HEK293T (cell line): ENCODE data around the gene TULP3.

Source experiments
- CTCF ChIA-PET: fragments of 350-600 bp; formaldehyde crosslinking; extraction: SDS; loops from one replicate; lab custom pipeline; 2021; ENCODE audit warnings: antibody characterized with exemption, inconsistent platforms; lab: Yijun Ruan, JAX
- POLR2A ChIA-PET: fragments of 350-600 bp; formaldehyde crosslinking; extraction: SDS; loops from one replicate; lab custom pipeline; 2020; ENCODE audit warnings: antibody characterized with exemption, inconsistent platforms; lab: Yijun Ruan, JAX
- DNase-seq: peaks from one replicate; pipeline ENCODE4 v3.0.0; 2012; ENCODE audit warnings: mixed read lengths; ENCODE audit errors: extremely low spot score
- ARNT ChIP-seq: fragments of 450-650 bp; IDR thresholded peaks from 2 replicates; pipeline ENCODE4 v1.6.1; 2017; ENCODE audit warnings: mild to moderate bottlenecking
- BHLHE40 ChIP-seq: fragments of 450-650 bp; IDR thresholded peaks from 2 replicates; pipeline ENCODE4 v1.6.1; 2016; ENCODE audit warnings: mild to moderate bottlenecking, moderate library complexity, borderline replicate concordance
- CTBP1 ChIP-seq: fragments of 450-650 bp; IDR thresholded peaks from 2 replicates; pipeline ENCODE4 v1.6.1; 2016; ENCODE audit warnings: borderline replicate concordance
- ELF4 ChIP-seq: fragments of 450-650 bp; IDR thresholded peaks from 2 replicates; pipeline ENCODE4 v1.6.1; 2017; ENCODE audit warnings: antibody characterized with exemption
- FOXA1 ChIP-seq: fragments of 450-650 bp; IDR thresholded peaks from 2 replicates; pipeline ENCODE4 v1.6.1; 2016; ENCODE audit warnings: mild to moderate bottlenecking
- FOXK2 ChIP-seq: fragments of 450-650 bp; IDR thresholded peaks from 2 replicates; pipeline ENCODE4 v1.6.1; 2016; ENCODE audit warnings: mild to moderate bottlenecking
- FOXM1 ChIP-seq: fragments of 450-650 bp; IDR thresholded peaks from 2 replicates; pipeline ENCODE4 v1.6.1; 2017; ENCODE audit warnings: mild to moderate bottlenecking, borderline replicate concordance
- HDGF ChIP-seq: fragments of 450-650 bp; IDR thresholded peaks from 2 replicates; pipeline ENCODE4 v1.6.1; 2017; ENCODE audit warnings: antibody characterized with exemption, borderline replicate concordance
- L3MBTL2 ChIP-seq: fragments of 450-650 bp; conservative IDR thresholded peaks from 2 replicates; pipeline ENCODE4 v1.6.1; 2016; ENCODE audit warnings: mild to moderate bottlenecking
- LEF1 ChIP-seq: fragments of 450-650 bp; IDR thresholded peaks from 2 replicates; pipeline ENCODE4 v1.6.1; 2017; ENCODE audit warnings: mild to moderate bottlenecking, borderline replicate concordance
- NFRKB ChIP-seq: fragments of 450-650 bp; IDR thresholded peaks from 2 replicates; pipeline ENCODE4 v1.6.1; 2016; ENCODE audit warnings: mild to moderate bottlenecking, moderate library complexity
- PKNOX1 ChIP-seq: fragments of 450-650 bp; IDR thresholded peaks from 2 replicates; pipeline ENCODE4 v1.6.1; 2016
- SP1 ChIP-seq: fragments of 450-650 bp; IDR thresholded peaks from 2 replicates; pipeline ENCODE4 v1.6.1; 2017
- SUZ12 ChIP-seq: fragments of 450-650 bp; IDR thresholded peaks from 2 replicates; pipeline ENCODE4 v1.6.1; 2016; ENCODE audit warnings: mild to moderate bottlenecking
- TARDBP ChIP-seq: fragments of 450-650 bp; IDR thresholded peaks from 2 replicates; pipeline ENCODE4 v1.6.1; 2016
- ZNF384 ChIP-seq: fragments of 450-650 bp; IDR thresholded peaks from 2 replicates; pipeline ENCODE4 v1.6.1; 2016

The TULP3 gene

GRCh38 chr12:2845280-2845679 lies 45.4 kb upstream of the TULP3 start:
- TF ChIP-seq LEF1 (no peak), FOXA1 (no peak), HDGF (no peak), ARNT (no peak), NFRKB (no peak), L3MBTL2 (no peak), FOXK2 (no peak), ZNF384 (no peak), CTBP1 (no peak), PKNOX1 (no peak), FOXM1 (no peak), TARDBP (no peak), SP1 (no peak)
- POLR2A ChIA-PET: interaction anchor here (1.1 to 2.1 kb wide), 6 partner anchors 9 to 50 kb away, joined by 3 to 9 read pairs (median 4); partner anchors contain the start of genes FKBP4, FOXM1, ITFG2 and RHNO1
- CTCF ChIA-PET: interaction anchor here (0.8 to 1.9 kb wide), 7 partner anchors 9 to 228 kb away, joined by 3 to 17 read pairs (median 5); no protein-coding TSS in a partner anchor
- no peak for DNase-seq

- POLR2A ChIA-PET: no interaction called here
- TF ChIP-seq ARNT (no peak), HDGF (no peak), L3MBTL2 (no peak), SP1 (no peak), LEF1 (no peak), ELF4 (no peak), TARDBP (no peak), FOXM1 (no peak), FOXA1 (no peak), BHLHE40 (no peak), CTBP1 (no peak), FOXK2 (no peak), PKNOX1 (no peak), ZNF384 (no peak), NFRKB (no peak), SUZ12 (no peak)
- CTCF ChIA-PET: no interaction called here
- no peak for DNase-seq
Observed at GRCh38 chr12:2851931-2852330, 38.8 kb upstream of the TULP3 start.

DNA sequence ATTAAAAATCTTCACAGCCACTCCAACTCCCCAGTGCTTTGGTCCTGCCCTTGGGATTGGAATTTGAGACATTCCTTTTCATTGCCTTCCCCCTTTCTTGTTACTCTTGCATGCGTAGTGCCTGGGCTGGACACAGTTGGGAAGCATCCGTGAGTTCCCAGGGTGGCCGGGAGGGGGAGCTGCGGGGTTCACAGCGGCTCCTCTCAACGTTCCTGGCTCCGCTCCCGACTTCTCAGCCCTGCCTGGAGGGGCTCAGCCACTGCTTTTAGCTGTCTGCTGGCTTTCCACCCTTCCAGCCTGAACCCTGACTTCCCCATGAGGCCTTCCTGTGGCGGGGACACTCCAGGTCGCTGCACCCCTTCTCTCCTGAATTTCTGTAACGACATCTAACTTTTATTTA lies 37.1 kb upstream of the TULP3 start:
- DNase-seq: peak; percentile 92
- POLR2A ChIA-PET: interaction anchor here (0.7 to 1.4 kb wide), 3 partner anchors 9 to 27 kb away, joined by 3 to 5 read pairs (median 4); partner anchors contain the start of genes FOXM1 and RHNO1
- no peak for TF ChIP-seq FOXM1
- CTCF ChIA-PET: interaction anchor here (0.6 to 2.1 kb wide), 9 partner anchors 8 to 181 kb away, joined by 3 to 17 read pairs (median 4); no protein-coding TSS in a partner anchor

- CTCF ChIA-PET: interaction anchor here (0.5 to 2.1 kb wide), 6 partner anchors 9 to 179 kb away, joined by 3 to 17 read pairs (median 6); no protein-coding TSS in a partner anchor
Observed at GRCh38 chr12:2854669-2855453, 35.8 kb upstream of the TULP3 start.

GRCh38 chr12:2855546-2855945 lies 35.1 kb upstream of the TULP3 start:
- TF ChIP-seq HDGF: no peak
- no peak for TF ChIP-seq LEF1
- TF ChIP-seq FOXK2: no peak
- TF ChIP-seq PKNOX1: no peak
- no peak for TF ChIP-seq L3MBTL2
- TF ChIP-seq ARNT: no peak
- TF ChIP-seq SP1: no peak
- no peak for TF ChIP-seq ZNF384
- no peak for TF ChIP-seq TARDBP
- no peak for TF ChIP-seq NFRKB
- TF ChIP-seq CTBP1: no peak
- no peak for TF ChIP-seq FOXA1
- TF ChIP-seq FOXM1: no peak
- no peak for TF ChIP-seq BHLHE40
- TF ChIP-seq SUZ12: no peak
- TF ChIP-seq ELF4: no peak
- DNase-seq: no peak
- CTCF ChIA-PET: interaction anchor here (1.9 kb wide), 1 partner anchor 89 kb away, joined by 9 read pairs; no protein-coding TSS in a partner anchor
- POLR2A ChIA-PET: no interaction called here

More at GRCh38 chr12:2854669-2855453, 35.8 kb upstream of the TULP3 start:
- no peak for TF ChIP-seq FOXK2
- POLR2A ChIA-PET: interaction anchor here (0.9 to 1.4 kb wide), 3 partner anchors 10 to 26 kb away, joined by 3 to 5 read pairs (median 4); partner anchors contain the start of genes FOXM1 and RHNO1
- no peak for DNase-seq

DNA sequence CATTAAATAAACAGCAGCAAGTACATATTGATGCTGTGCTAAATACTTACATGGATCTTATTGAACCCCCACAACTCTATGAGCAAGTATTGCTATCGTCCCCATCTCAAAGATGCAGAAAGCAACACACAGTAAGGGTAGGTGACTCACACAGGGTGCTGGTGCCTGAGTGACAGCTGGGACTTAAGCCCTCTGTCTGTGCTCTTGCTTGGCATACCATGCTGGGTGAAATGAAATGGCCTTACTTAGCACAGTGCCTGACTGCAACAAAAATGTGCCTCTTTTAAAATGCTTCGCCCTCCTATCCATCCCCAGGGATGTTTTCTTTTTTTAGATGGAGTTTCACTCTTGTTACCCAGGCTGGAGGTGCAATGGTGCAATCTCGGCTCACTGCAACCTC lies 34.6 kb upstream of the TULP3 start:
- TF ChIP-seq PKNOX1: peak; percentile 66
- TF ChIP-seq FOXM1: no peak
- POLR2A ChIA-PET: no interaction called here
- CTCF ChIA-PET: interaction anchor here (1.0 kb wide), 1 partner anchor 88 kb away, joined by 4 read pairs; no protein-coding TSS in a partner anchor
- DNase-seq: no peak
